CD1c-positive myeloid dendritic cell (primary cell): ENCODE results near the gene HPRT1.

Experiments used
- DNase-seq: peaks from one replicate; pipeline ENCODE4 v3.0.0-alpha.2; 2016; ENCODE audit errors: extremely low spot score

The HPRT1 gene

GRCh38 chrX:134476284-134476683 lies 16.3 kb downstream of the HPRT1 start:
- no peak for DNase-seq

GRCh38 chrX:134478374-134478773 lies 18.4 kb downstream of the HPRT1 start:
- no peak for DNase-seq

- DNase-seq, result no peak
These were observed 20.1 kb downstream of the HPRT1 start for GRCh38 chrX:134480061-134480460.

- no peak for DNase-seq
These were observed 21.4 kb downstream of the HPRT1 start for GRCh38 chrX:134481339-134481738.

GRCh38 chrX:134482371-134482770 lies 22.4 kb downstream of the HPRT1 start:
- peak; percentile 15 for DNase-seq

- DNase-seq, result peak; percentile 51
These were observed 24.1 kb downstream of the HPRT1 start for GRCh38 chrX:134484039-134484438.

GRCh38 chrX:134501941-134502340 lies 42.0 kb downstream of the HPRT1 start:
- DNase-seq, result no peak

GRCh38 chrX:134502686-134503085 lies 42.7 kb downstream of the HPRT1 start:
- DNase-seq, result no peak

GRCh38 chrX:134512566-134512965 lies 52.6 kb downstream of the HPRT1 start:
- DNase-seq, result no peak

GRCh38 chrX:134513091-134513490 lies 53.1 kb downstream of the HPRT1 start:
- DNase-seq, result no peak

- DNase-seq, result peak; percentile 55
These were observed 61.0 kb downstream of the HPRT1 start for GRCh38 chrX:134520860-134521390.

GRCh38 chrX:134524181-134524580 lies 64.2 kb downstream of the HPRT1 start:
- DNase-seq, result no peak

- no peak for DNase-seq
These were observed 65.3 kb downstream of the HPRT1 start for GRCh38 chrX:134525086-134525792.

GRCh38 chrX:134526399-134526798 lies 66.4 kb downstream of the HPRT1 start:
- no peak for DNase-seq

- DNase-seq, result no peak
These were observed 69.0 kb downstream of the HPRT1 start for GRCh38 chrX:134528960-134529359.

GRCh38 chrX:134529481-134529880 lies 69.5 kb downstream of the HPRT1 start:
- DNase-seq, result no peak

- DNase-seq, result no peak
These were observed 70.9 kb downstream of the HPRT1 start for GRCh38 chrX:134530845-134531244.

- no peak for DNase-seq
These were observed 73.4 kb downstream of the HPRT1 start for GRCh38 chrX:134533352-134533751.

GRCh38 chrX:134533952-134534351 lies 74.0 kb downstream of the HPRT1 start:
- no peak for DNase-seq

GRCh38 chrX:134537179-134537955 lies 77.4 kb downstream of the HPRT1 start:
- DNase-seq, result no peak

- DNase-seq, result no peak
These were observed 78.4 kb downstream of the HPRT1 start for GRCh38 chrX:134538316-134538715.

- DNase-seq, result no peak
These were observed 81.9 kb downstream of the HPRT1 start for GRCh38 chrX:134541906-134542305.

- no peak for DNase-seq
These were observed 82.5 kb downstream of the HPRT1 start for GRCh38 chrX:134542485-134542884.
